ENCODE results near the gene OMP. TPM values are rescaled to one million over a fixed set of nuclear protein-coding genes. Genes with fewer than 3 reads are reported as not detected.

Gene OMP
- total RNA-seq, 2 experiments from 2014 or later: not detected

DNA sequence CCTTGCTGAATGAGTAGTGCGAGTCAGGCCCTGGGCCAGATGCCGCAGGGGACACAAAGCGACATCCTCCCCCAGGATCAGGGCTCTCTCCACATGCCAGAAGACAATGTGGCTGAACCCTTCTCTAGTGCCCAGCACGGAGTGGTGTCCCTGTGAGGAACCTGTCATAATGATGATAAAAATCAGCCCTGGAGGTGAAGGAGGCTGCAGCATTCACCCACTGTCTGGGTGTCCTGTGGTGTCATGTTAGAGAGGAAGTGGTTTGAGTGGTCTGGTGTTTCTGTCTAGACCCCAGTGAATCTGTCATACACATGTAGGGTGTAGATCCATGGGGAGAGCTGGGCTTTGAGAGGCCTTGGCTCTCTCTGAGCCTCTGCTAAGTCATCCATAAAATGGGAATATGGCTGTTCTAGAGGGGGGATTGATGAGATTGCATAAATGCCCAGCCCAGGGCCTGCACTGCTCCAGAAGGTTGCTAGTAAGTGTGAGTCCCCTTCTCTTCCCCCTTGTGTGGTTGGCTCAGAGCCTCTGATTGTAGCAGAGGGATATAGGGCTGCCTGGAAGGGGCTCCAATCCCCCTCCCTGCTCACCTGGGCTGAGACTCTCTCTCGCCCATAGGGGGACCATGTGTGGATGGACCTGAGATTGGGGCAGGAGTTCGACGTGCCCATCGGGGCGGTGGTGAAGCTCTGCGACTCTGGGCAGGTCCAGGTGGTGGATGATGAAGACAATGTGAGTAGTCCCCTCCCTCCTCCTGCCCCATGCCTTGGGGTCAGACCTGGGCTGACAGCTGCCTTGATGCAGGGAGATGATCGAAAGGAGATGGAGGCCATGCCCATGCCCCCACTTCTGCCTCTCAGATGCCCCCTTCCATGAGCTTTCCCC, 39.7 kb downstream of the OMP start:
- Histone ChIP-seq H3K4me1 (ENCODE audit: insufficient read depth, low read length, poor library complexity, severe bottlenecking) (no peaks in the 10 kb centered on the region), H2AFZ (ENCODE audit: low read length) (no peak overlapping the region), H4K20me1 (ENCODE audit: insufficient read depth, low read length) (no peaks in the 10 kb centered on the region), H3K4me3 (ENCODE audit: low read depth, low read length, poor library complexity, severe bottlenecking) (no peak overlapping the region), H3K9me2 (ENCODE audit: insufficient read depth, low read length) (no peaks in the 10 kb centered on the region), H3K27ac (ENCODE audit: low read depth, low read length, poor library complexity, severe bottlenecking) (no peak overlapping the region), H3K79me2 (ENCODE audit: insufficient read depth, low read depth, low read length) (no peaks in the 10 kb centered on the region), H3K4me2 (ENCODE audit: low read length) (no peak overlapping the region), H3K36me3 (ENCODE audit: insufficient read depth, low read length) (no peaks in the 10 kb centered on the region), H3K9me3 (ENCODE audit: low read length) (no peaks in the 10 kb centered on the region)
- POLR2A ChIA-PET: interaction anchor here (0.6 kb wide), 1 partner anchor 328 kb away, joined by 3 read pairs; no protein-coding TSS in a partner anchor
- TF ChIP-seq EZH2phosphoT487 (IDR thresholded peaks at IDR 0.05; ENCODE audit: borderline replicate concordance, low read depth, low read length): no peak
- TF ChIP-seq, protein P1, sequence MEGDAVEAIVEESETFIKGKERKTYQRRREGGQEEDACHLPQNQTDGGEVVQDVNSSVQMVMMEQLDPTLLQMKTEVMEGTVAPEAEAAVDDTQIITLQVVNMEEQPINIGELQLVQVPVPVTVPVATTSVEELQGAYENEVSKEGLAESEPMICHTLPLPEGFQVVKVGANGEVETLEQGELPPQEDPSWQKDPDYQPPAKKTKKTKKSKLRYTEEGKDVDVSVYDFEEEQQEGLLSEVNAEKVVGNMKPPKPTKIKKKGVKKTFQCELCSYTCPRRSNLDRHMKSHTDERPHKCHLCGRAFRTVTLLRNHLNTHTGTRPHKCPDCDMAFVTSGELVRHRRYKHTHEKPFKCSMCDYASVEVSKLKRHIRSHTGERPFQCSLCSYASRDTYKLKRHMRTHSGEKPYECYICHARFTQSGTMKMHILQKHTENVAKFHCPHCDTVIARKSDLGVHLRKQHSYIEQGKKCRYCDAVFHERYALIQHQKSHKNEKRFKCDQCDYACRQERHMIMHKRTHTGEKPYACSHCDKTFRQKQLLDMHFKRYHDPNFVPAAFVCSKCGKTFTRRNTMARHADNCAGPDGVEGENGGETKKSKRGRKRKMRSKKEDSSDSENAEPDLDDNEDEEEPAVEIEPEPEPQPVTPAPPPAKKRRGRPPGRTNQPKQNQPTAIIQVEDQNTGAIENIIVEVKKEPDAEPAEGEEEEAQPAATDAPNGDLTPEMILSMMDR (conservative IDR thresholded peaks at IDR 0.05; ENCODE audit: low read length): no peak
- CTCF ChIA-PET (ENCODE audit: unreplicated experiment): interaction anchor here (0.6 kb wide), 1 partner anchor 892 kb away, joined by 3 read pairs; no protein-coding TSS in a partner anchor
- intact Hi-C loops (cut with micrococcal nuclease; ENCODE audit: unreplicated experiment): no loop called here
- BruUV-seq (replicated peaks): no TSS peak
- no peak for DNase-seq (ENCODE audit: low spot score)

DNA sequence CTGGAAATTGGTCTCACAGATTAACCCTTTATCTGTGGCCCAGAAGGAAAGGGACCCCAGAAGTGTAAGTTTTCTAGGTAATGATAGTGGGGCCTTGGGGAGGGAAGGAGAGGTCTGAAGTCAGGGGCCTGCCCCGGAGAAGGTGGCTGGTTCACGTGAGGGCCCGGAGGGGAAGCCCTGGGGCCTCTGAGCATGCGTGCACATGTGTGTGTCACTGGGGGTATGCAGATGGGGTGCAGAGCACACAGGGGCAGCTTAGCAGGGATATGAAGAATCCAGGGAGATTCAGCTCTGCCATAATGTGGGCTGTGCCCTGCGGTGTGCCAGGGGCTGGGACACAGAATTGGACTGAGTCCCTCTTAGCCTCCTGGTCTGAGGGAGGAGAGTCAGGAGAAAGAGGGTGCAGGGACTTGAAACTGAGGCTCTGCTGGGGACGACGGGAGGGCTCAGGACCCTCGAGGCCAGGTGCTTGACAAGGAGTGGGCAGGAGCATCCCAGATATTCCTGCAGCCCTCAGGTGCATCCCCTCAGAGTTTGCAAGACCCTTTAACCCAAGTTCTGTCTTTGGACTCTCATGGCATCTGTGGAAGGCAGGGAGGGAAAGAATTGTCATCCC, 40.9 kb downstream of the OMP start:
- ChIA-PET CTCF (ENCODE audit: unreplicated experiment) (interaction anchor here (0.6 kb wide), 1 partner anchor 891 kb away, joined by 3 read pairs; no protein-coding TSS in a partner anchor), POLR2A (no interaction called here)
- H3K9me2 ChIP-seq (ENCODE audit: insufficient read depth, low read length): no peaks in the 10 kb centered on the region
- H2AFZ ChIP-seq (ENCODE audit: low read length): no peak overlapping the region
- H3K79me2 ChIP-seq (ENCODE audit: insufficient read depth, low read depth, low read length): no peaks in the 10 kb centered on the region
- intact Hi-C loops (cut with micrococcal nuclease; ENCODE audit: unreplicated experiment): no loop called here
- DNase-seq (ENCODE audit: low spot score): no peak
- no peaks in the 10 kb centered on the region for H3K4me1 ChIP-seq (ENCODE audit: insufficient read depth, low read length, poor library complexity, severe bottlenecking)
- H3K36me3 ChIP-seq (ENCODE audit: insufficient read depth, low read length): no peaks in the 10 kb centered on the region
- TF ChIP-seq, protein P1 (conservative IDR thresholded peaks at IDR 0.05; ENCODE audit: low read length): no peak
- TF ChIP-seq EZH2phosphoT487 (IDR thresholded peaks at IDR 0.05; ENCODE audit: borderline replicate concordance, low read depth, low read length): no peak
- no TSS peak for BruUV-seq (replicated peaks)
- no peaks in the 10 kb centered on the region for H3K9me3 ChIP-seq (ENCODE audit: low read length)
- no peak overlapping the region for H3K4me2 ChIP-seq (ENCODE audit: low read length)
- no peak overlapping the region for H3K27ac ChIP-seq (ENCODE audit: low read depth, low read length, poor library complexity, severe bottlenecking)
- H4K20me1 ChIP-seq (ENCODE audit: insufficient read depth, low read length): no peaks in the 10 kb centered on the region
- no peak overlapping the region for H3K4me3 ChIP-seq (ENCODE audit: low read depth, low read length, poor library complexity, severe bottlenecking)

Data from OCI-LY7 (cell line).